K562 (cell line): ENCODE results near the gene OR52E5. TPM values are rescaled to one million over a fixed set of nuclear protein-coding genes. Genes with fewer than 3 reads are reported as not detected.

Source experiments
- ATAC-seq: fragments of 200-7000 bp; cut with Tn5 transposase; 3 replicates; pipeline ENCODE4 v1.9.1; 2020; ENCODE audit warnings: moderate library complexity
- BruUV-seq: library from RNA; stranded (reverse); fragments of 400-500 nt; replicated peaks from 2 replicates; lab custom pipeline; 2021; lab: Mats Ljungman, UMichigan
- CTCF ChIA-PET: fragments of 300-600 bp; formaldehyde crosslinking; extraction: SDS; loops from one replicate; lab custom pipeline; 2021; ENCODE audit warnings: low intra/inter-chr PET ratio; lab: Yijun Ruan, JAX
- POLR2A ChIA-PET: fragments of 300-600, 350-650 bp; sonication (Branson Sonifier 250); formaldehyde crosslinking; extraction: SDS; loops from one replicate; lab custom pipeline; 2021; ENCODE audit warnings: antibody characterized with exemption, inconsistent platforms; lab: Yijun Ruan, JAX
- DNase-seq, 4 experiments: peaks; one replicate each; pipeline versions ENCODE4 v3.0.0 to v3.0.0-alpha.2; 2011 to 2018; ENCODE audit warnings: low spot score in 3 of 4, mixed read lengths in 3 of 4; ENCODE audit errors: extremely low read depth in 1 of 4
- FAIRE-seq: peaks from 2 replicates; lab custom pipeline; 2011; peaks lifted over from hg19 to GRCh38; lab: Jason Lieb, UNC
- H2AFZ ChIP-seq: 2 replicates; pipeline ENCODE4 v1.6.0; 2011; ENCODE audit warnings: low read depth, low read length, control low read depth, inconsistent platforms
- H3K27ac ChIP-seq: fragments of 200-600 bp; 3 replicates; pipeline ENCODE4 v1.8.0; 2011; ENCODE audit warnings: low read depth, mild to moderate bottlenecking, control low read depth, inconsistent platforms, low read length, moderate library complexity, mixed read lengths; ENCODE audit errors: extremely low read depth
- H3K27me3 ChIP-seq, 2 experiments: fragments of 300-600 bp in 1 of 2; 2 replicates in 1 of 2; 3 replicates in 1 of 2; pipeline versions ENCODE4 v1.6.0 to v1.8.0; 2011; ENCODE audit warnings: inconsistent platforms in 2 of 2, low read length in 2 of 2, mild to moderate bottlenecking in 1 of 2, mixed read lengths in 1 of 2, moderate library complexity in 1 of 2; ENCODE audit not compliant: control insufficient read depth in 2 of 2, insufficient read depth in 2 of 2
- H3K36me3 ChIP-seq: fragments of 300-600 bp; 3 replicates; pipeline ENCODE4 v1.8.0; 2011; ENCODE audit warnings: mild to moderate bottlenecking, low read length, inconsistent platforms; ENCODE audit not compliant: control insufficient read depth, insufficient read depth
- H3K4me1 ChIP-seq, 2 experiments: fragments of 200-600 bp in 1 of 2; replicated peaks in 1 of 2; 2 replicates in 1 of 2; 3 replicates in 1 of 2; pipeline versions ENCODE4 v1.5.1 to v1.8.0; 2011; ENCODE audit warnings: inconsistent platforms in 2 of 2, low read length in 2 of 2, mild to moderate bottlenecking in 1 of 2, mixed read lengths in 1 of 2, moderate library complexity in 1 of 2; ENCODE audit not compliant: control insufficient read depth in 2 of 2, insufficient read depth in 2 of 2
- H3K4me2 ChIP-seq: 2 replicates; pipeline ENCODE4 v1.6.1; 2011; ENCODE audit warnings: low read length, control low read depth, inconsistent platforms, mixed read lengths; ENCODE audit not compliant: insufficient read depth
- H3K4me3 ChIP-seq: fragments of 200-600 bp; sonication (generic), shearing (Covaris generic); 2 replicates; pipeline ENCODE4 v1.5.1; 2016; ENCODE audit warnings: control low read depth, inconsistent platforms
- H3K79me2 ChIP-seq: fragments of 200-600 bp; 3 replicates; pipeline ENCODE4 v1.8.0; 2011; ENCODE audit warnings: low read length, inconsistent platforms; ENCODE audit not compliant: control insufficient read depth, insufficient read depth
- H3K9ac ChIP-seq, 2 experiments: 2 replicates each; pipeline versions ENCODE4 v1.6.0 to v1.6.1; 2011; ENCODE audit warnings: low read depth in 2 of 2, low read length in 2 of 2, control low read depth in 1 of 2, inconsistent platforms in 1 of 2, mild to moderate bottlenecking in 1 of 2, mixed read lengths in 1 of 2; ENCODE audit not compliant: insufficient read depth in 1 of 2
- H3K9me1 ChIP-seq: one replicate; pipeline ENCODE4 v1.6.0; 2011; ENCODE audit warnings: inconsistent platforms, mild to moderate bottlenecking, low read length, moderate library complexity; ENCODE audit not compliant: control insufficient read depth, insufficient read depth
- H3K9me3 ChIP-seq: replicated peaks from 2 replicates; pipeline ENCODE4 v1.5.1; 2011; ENCODE audit warnings: low read depth, low read length, inconsistent platforms; ENCODE audit not compliant: control insufficient read depth, insufficient read depth
- H4K20me1 ChIP-seq: replicated peaks from 2 replicates; pipeline ENCODE4 v1.6.1; 2011; ENCODE audit warnings: low read length, inconsistent platforms, mixed read lengths; ENCODE audit not compliant: control insufficient read depth, insufficient read depth
- C11orf30 ChIP-seq: fragments of 450-650 bp; IDR thresholded peaks from 2 replicates; pipeline ENCODE4 v1.6.1; 2016; ENCODE audit warnings: low read depth, mild to moderate bottlenecking
- HMGN3 ChIP-seq: IDR thresholded peaks from 2 replicates; pipeline ENCODE4 v1.6.1; 2011; ENCODE audit warnings: borderline replicate concordance, low read depth, mild to moderate bottlenecking, mixed read lengths, low read length; ENCODE audit not compliant: insufficient read length; ENCODE audit errors: extremely low read depth
- MAFG ChIP-seq: fragments of 450-650 bp; conservative IDR thresholded peaks from 2 replicates; pipeline ENCODE4 v1.6.1; 2016; ENCODE audit warnings: missing genetic modification characterization, missing compliant biosample characterization
- MAFK ChIP-seq: IDR thresholded peaks from 2 replicates; pipeline ENCODE4 v1.6.1; 2011; ENCODE audit warnings: low read length, improper control_type of control experiment
- TEAD4 ChIP-seq, 2 experiments: sonication (generic) in 1 of 2; formaldehyde crosslinking in 1 of 2; IDR thresholded peaks; 2 replicates each; pipeline versions ENCODE4 v1.6.1 to v1.8.0; 2012 to 2022; ENCODE audit warnings: borderline replicate concordance in 1 of 2, inconsistent platforms in 1 of 2, low read length in 1 of 2, mild to moderate bottlenecking in 1 of 2, missing genetic modification reagents in 1 of 2
- ZNF146 ChIP-seq: IDR thresholded peaks from one replicate; pipeline ENCODE4 v1.6.1; 2018; ENCODE audit warnings: missing compliant biosample characterization; ENCODE audit not compliant: unreplicated experiment
- ZNF212 ChIP-seq: fragments of 450-650 bp; formaldehyde crosslinking; IDR thresholded peaks from 2 replicates; pipeline ENCODE4 v1.4.0; 2020; ENCODE audit warnings: mild to moderate bottlenecking
- ZNF316 ChIP-seq: fragments of 450-650 bp; IDR thresholded peaks from 2 replicates; pipeline ENCODE4 v1.6.1; 2016
- WGBS: fragments of 100-300 bp; shearing (Covaris generic); methylation state at CpG from one replicate; pipeline ENCODE4 v1.1.6; 2016; ENCODE audit warnings: low coverage, mixed read lengths; ENCODE audit not compliant: insufficient coverage; ENCODE audit errors: missing lambda C conversion rate; 5-methylcytosine and 5-hydroxymethylcytosine counted together
- in situ Hi-C: fragments of 300-500 bp; cut with MboI; formaldehyde crosslinking; loops from 4 replicates; pipeline ENCODE4 v1.15.0; 2018; ENCODE audit warnings: inconsistent platforms, mixed read lengths
- intact Hi-C: fragments of 100-400 bp; cut with micrococcal nuclease; formaldehyde crosslinking; loops from 2 replicates; pipeline ENCODE4 v1.14.2; 2022
- polyA plus RNA-seq, 8 experiments: library from polyadenylated mRNA; depleted of rRNA in 4 of 8; stranded (reverse) in 5 of 8; unstranded in 3 of 8; fragments of >200 nt; fragmentation: Nextera tagmentation in 2 of 8; fragmentation: Illumina TruSeq in 1 of 8; extraction: Ambion mirVana in 2 of 8; extraction: Trizol in 1 of 8; gene quantifications; 2 replicates each; pipeline versions ENCODE4 v1.2.1 to v1.2.3, GENCODE V29; 2011 to 2014; ENCODE audit warnings: inconsistent platforms in 1 of 8, missing spikeins in 1 of 8
- total RNA-seq, 7 experiments: library from RNA; depleted of rRNA in 6 of 7; stranded (reverse); fragments of >200 nt in 6 of 7; fragmentation: Illumina TruSeq in 2 of 7; extraction: Trizol in 2 of 7; gene quantifications; 2 replicates each; pipeline versions ENCODE4 v1.2.1 to v1.2.3, GENCODE V29; 2011 to 2021; ENCODE audit warnings: low replicate concordance in 1 of 7
- TF ChIP-seq, protein P1 (sequence below): fragments of 250-450 bp; sonication (Bioruptor Pico); IDR thresholded peaks from 2 replicates; pipeline ENCODE4 v1.8.0; 2022; ENCODE audit warnings: inconsistent platforms, mild to moderate bottlenecking, moderate library complexity, borderline replicate concordance
- TF ChIP-seq, protein P2 (sequence below): fragments of 450-650 bp; IDR thresholded peaks from 2 replicates; pipeline ENCODE4 v1.6.1; 2017; ENCODE audit warnings: antibody characterized with exemption

Gene OR52E5
- total and polyA plus RNA-seq, 9 of the 15 experiments (the other 6 are each of a cell fraction or from before 2014, with no cell fraction given): not detected

DNA sequence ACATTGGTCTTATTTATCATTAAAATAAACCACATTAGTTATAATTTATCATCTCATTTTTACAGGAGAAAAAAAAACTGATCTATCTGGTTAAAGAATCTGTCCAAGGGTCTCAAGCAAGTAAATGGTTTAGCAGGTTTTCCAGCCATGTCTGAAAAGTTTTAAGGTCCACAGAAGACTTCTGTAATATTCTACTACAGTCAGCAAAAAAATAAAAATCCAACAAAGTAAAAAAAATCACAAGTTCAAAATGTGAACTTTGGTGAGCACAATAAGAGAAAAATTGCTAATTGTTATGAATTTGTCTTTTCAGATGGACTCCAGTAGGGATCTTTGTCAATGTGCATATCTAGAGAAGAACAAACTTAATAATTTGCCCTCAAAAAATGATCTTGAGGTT is 11.3 kb upstream of the OR52E5 start:
- H4K20me1 ChIP-seq: no peaks in the 10 kb centered on the region
- TF ChIP-seq MAFG (no peak), ZNF316 (peak; percentile 79), C11orf30 (peak; percentile 58; the same call in 1 of the 2 replicates), ZNF146 (CRISPR knock-in tag) (no peak), MAFK (peak; percentile 37; the same call in 1 of the 2 replicates)
- in situ Hi-C loops: loop anchor here (10.0 kb wide), 1 partner anchor 277 kb away; no protein-coding TSS in a partner anchor
- H3K9me3 ChIP-seq: no peaks in the 10 kb centered on the region
- H3K27ac ChIP-seq: no peak overlapping the region
- DNase-seq: no peak
- no peaks in the 10 kb centered on the region for H3K36me3 ChIP-seq
- ChIA-PET CTCF (no interaction called here), POLR2A (interaction anchor here (0.7 to 1.1 kb wide), 3 partner anchors 27 to 349 kb away, joined by 4 read pairs; no protein-coding TSS in a partner anchor)
- no peak overlapping the region for H3K9ac ChIP-seq
- ATAC-seq: no peak
- intact Hi-C loops: no loop called here
- no TSS peak for BruUV-seq
- H3K27me3 ChIP-seq: peaks cover 0 to 3% of the 10 kb centered on the region in 2 experiments; a peak in 1 of 5 replicates
- no peaks in the 10 kb centered on the region for H3K79me2 ChIP-seq
- H3K4me3 ChIP-seq: no peak overlapping the region
- H3K4me2 ChIP-seq: no peak overlapping the region
- no peaks in the 10 kb centered on the region for H3K9me1 ChIP-seq
- FAIRE-seq: no peak
- H2AFZ ChIP-seq: no peak overlapping the region
- no peaks in the 10 kb centered on the region for H3K4me1 ChIP-seq

DNA sequence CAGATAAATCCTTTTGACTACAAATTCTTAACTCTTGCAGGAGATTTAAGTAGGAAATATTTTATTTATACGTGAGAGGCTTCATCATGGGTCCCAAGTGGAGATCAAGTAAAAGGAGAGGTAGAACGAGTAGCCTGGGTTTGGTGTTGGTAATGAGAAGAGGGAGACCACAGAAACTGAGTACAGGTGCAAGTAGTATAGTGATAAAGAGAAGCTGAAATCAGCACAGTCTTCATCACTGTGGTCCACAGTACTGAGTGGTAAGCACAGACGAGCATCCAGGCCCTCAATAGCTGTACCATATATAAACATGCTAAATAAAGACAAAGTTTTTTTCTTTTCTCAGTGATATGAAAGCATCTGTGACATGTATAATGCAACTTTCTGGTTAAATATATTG is 5.8 kb upstream of the OR52E5 start:
- Histone ChIP-seq H3K4me1 (no peaks in the 10 kb centered on the region), H3K4me3 (no peak overlapping the region), H3K27me3 (no peaks in the 10 kb centered on the region; a peak in 1 of 5 replicates), H4K20me1 (no peaks in the 10 kb centered on the region), H3K36me3 (no peaks in the 10 kb centered on the region), H2AFZ (no peak overlapping the region), H3K4me2 (no peak overlapping the region), H3K9ac (no peak overlapping the region), H3K27ac (no peak overlapping the region), H3K9me1 (no peaks in the 10 kb centered on the region), H3K79me2 (no peaks in the 10 kb centered on the region), H3K9me3 (no peaks in the 10 kb centered on the region)
- TF ChIP-seq HMGN3 (no peak), ZNF212 (CRISPR knock-in tag) (no peak), TEAD4 (IDR thresholded peaks at IDR 0.05; ENCODE audit: low read length) (no peak), TEAD4 (CRISPR knock-in tag; IDR thresholded peaks at IDR 0.05; ENCODE audit: borderline replicate concordance) (no peak)
- TF ChIP-seq, protein P1, sequence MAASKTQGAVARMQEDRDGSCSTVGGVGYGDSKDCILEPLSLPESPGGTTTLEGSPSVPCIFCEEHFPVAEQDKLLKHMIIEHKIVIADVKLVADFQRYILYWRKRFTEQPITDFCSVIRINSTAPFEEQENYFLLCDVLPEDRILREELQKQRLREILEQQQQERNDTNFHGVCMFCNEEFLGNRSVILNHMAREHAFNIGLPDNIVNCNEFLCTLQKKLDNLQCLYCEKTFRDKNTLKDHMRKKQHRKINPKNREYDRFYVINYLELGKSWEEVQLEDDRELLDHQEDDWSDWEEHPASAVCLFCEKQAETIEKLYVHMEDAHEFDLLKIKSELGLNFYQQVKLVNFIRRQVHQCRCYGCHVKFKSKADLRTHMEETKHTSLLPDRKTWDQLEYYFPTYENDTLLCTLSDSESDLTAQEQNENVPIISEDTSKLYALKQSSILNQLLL (CRISPR knock-in tag): no peak
- TF ChIP-seq, protein P2, sequence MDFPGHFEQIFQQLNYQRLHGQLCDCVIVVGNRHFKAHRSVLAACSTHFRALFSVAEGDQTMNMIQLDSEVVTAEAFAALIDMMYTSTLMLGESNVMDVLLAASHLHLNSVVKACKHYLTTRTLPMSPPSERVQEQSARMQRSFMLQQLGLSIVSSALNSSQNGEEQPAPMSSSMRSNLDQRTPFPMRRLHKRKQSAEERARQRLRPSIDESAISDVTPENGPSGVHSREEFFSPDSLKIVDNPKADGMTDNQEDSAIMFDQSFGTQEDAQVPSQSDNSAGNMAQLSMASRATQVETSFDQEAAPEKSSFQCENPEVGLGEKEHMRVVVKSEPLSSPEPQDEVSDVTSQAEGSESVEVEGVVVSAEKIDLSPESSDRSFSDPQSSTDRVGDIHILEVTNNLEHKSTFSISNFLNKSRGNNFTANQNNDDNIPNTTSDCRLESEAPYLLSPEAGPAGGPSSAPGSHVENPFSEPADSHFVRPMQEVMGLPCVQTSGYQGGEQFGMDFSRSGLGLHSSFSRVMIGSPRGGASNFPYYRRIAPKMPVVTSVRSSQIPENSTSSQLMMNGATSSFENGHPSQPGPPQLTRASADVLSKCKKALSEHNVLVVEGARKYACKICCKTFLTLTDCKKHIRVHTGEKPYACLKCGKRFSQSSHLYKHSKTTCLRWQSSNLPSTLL: no peak
- in situ Hi-C loops (loop anchor here (10.0 kb wide), 1 partner anchor 282 kb away; no protein-coding TSS in a partner anchor), intact Hi-C loops (no loop called here)
- ChIA-PET CTCF (no interaction called here), POLR2A (no interaction called here)
- DNase-seq: no peak
- no peak for ATAC-seq
- BruUV-seq: no TSS peak
- WGBS: 3% methylated on average over 3 of the region's 3 CpGs
- FAIRE-seq: no peak
